Purkinje cell (primary cell): ENCODE results near the gene ZSWIM7. TPM values are rescaled to one million over a fixed set of nuclear protein-coding genes. Genes with fewer than 3 reads are reported as not detected.

Experiments
- polyA plus RNA-seq: library from polyadenylated mRNA; unstranded; fragments of >200 nt; fragmentation: Nextera tagmentation; gene quantifications from 2 replicates; pipeline ENCODE4 v1.2.1, GENCODE V29; 2014

ZSWIM7 gene, protein sequence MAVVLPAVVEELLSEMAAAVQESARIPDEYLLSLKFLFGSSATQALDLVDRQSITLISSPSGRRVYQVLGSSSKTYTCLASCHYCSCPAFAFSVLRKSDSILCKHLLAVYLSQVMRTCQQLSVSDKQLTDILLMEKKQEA
- 38.5 and 40.4 TPM in 2 replicates for polyA plus RNA-seq

GRCh38 chr17:15999141-15999973, at the start of gene ZSWIM7, which contains the start of gene TTC19:
Gene ZSWIM7 (minus strand): TSS chr17:15999704. CDS start chr17:15999594, 110 bp downstream.
Gene TTC19 (plus strand): TSS chr17:15999824. CDS start chr17:15999849, 25 bp downstream.

GRCh38 chr17:15944759-15945526, 54.6 kb downstream of the ZSWIM7 start, which contains the start of gene ADORA2B:
Gene ADORA2B (plus strand): TSS chr17:15945130. CDS start chr17:15945249, 119 bp downstream.

Other genes starting within 250 kb of the ZSWIM7 start
- gene ADORA2B, start 54.6 kb downstream of the ZSWIM7 start, polyA plus RNA-seq: 3.2 and 5.3 TPM in 2 replicates
- gene TTC19, start 120 bp upstream of the ZSWIM7 start, polyA plus RNA-seq: 64.5 and 76.4 TPM in 2 replicates
- gene NCOR1, start 215.8 kb upstream of the ZSWIM7 start, polyA plus RNA-seq: 39.0 and 50.6 TPM in 2 replicates
- 57.3 and 71.8 TPM in 2 replicates for gene PIGL, start 217.5 kb upstream of the ZSWIM7 start, polyA plus RNA-seq